Right atrium auricular region (tissue), 2 donors: ENCODE data around the gene SYNE4. TPM values are rescaled to one million over a fixed set of nuclear protein-coding genes. Genes with fewer than 3 reads are reported as not detected.

ENCODE experiments used
- DNase-seq: peaks from one replicate; pipeline ENCODE4 v3.0.0-alpha.2; 2019; ENCODE audit warnings: low spot score
- H3K27ac ChIP-seq, 2 donors: fragments of 200-600 bp; sonication (generic); 1 replicate in 1 of 2; 2 replicates in 1 of 2; pipeline ENCODE4 v1.5.1; 2016 to 2019
- H3K27me3 ChIP-seq, 2 donors: fragments of 200-600 bp; sonication (generic); one replicate each; pipeline versions ENCODE4 v1.5.1 to v1.6.0; 2017 to 2019
- H3K36me3 ChIP-seq: fragments of 200-600 bp; sonication (generic); one replicate; pipeline ENCODE4 v1.5.1; 2016
- H3K4me1 ChIP-seq, 2 donors: fragments of 200-600 bp; sonication (generic); one replicate each; pipeline versions ENCODE4 v1.5.1 to v1.6.0; 2017 to 2019
- H3K4me3 ChIP-seq, 2 donors: fragments of 200-600 bp; sonication (generic); 1 replicate in 1 of 2; 2 replicates in 1 of 2; pipeline ENCODE4 v1.5.1; 2017 to 2019; ENCODE audit warnings: mild to moderate bottlenecking in 1 of 2, moderate library complexity in 1 of 2
- H3K9me3 ChIP-seq, 2 donors: fragments of 200-600 bp; sonication (generic); one replicate each; pipeline ENCODE4 v1.5.1; 2019
- CTCF ChIP-seq, 2 donors: fragments of 200-600 bp; sonication (generic); IDR thresholded peaks; one replicate each; pipeline ENCODE4 v1.5.1; 2019; ENCODE audit warnings: antibody characterized with exemption in 2 of 2
- total RNA-seq, 2 donors: library from RNA; depleted of rRNA; stranded (reverse); fragments of >200 nt; gene quantifications; one replicate each; pipeline ENCODE4 v1.1.0, GENCODE V29; 2016

SYNE4 gene
- total RNA-seq, 2 donors from 2014 or later = not detected

GRCh38 chr19:35993923-35994598 is 14.6 kb downstream of the SYNE4 start:
- peak in 1 of 2 donors; percentile 28 for TF ChIP-seq CTCF (IDR thresholded peaks at IDR 0.05)
- peak overlapping the region; percentile 80 to 83 for H3K27ac ChIP-seq
- H3K27me3 ChIP-seq = no peaks in the 10 kb centered on the region
- peaks cover 0 to 33% of the 10 kb centered on the region in 2 donors for H3K4me1 ChIP-seq
- DNase-seq = no peak
- peaks cover 4% of the 10 kb centered on the region for H3K36me3 ChIP-seq
- H3K9me3 ChIP-seq = no peaks in the 10 kb centered on the region
- H3K4me3 ChIP-seq = peak overlapping the region; percentile 65 to 99

DNA sequence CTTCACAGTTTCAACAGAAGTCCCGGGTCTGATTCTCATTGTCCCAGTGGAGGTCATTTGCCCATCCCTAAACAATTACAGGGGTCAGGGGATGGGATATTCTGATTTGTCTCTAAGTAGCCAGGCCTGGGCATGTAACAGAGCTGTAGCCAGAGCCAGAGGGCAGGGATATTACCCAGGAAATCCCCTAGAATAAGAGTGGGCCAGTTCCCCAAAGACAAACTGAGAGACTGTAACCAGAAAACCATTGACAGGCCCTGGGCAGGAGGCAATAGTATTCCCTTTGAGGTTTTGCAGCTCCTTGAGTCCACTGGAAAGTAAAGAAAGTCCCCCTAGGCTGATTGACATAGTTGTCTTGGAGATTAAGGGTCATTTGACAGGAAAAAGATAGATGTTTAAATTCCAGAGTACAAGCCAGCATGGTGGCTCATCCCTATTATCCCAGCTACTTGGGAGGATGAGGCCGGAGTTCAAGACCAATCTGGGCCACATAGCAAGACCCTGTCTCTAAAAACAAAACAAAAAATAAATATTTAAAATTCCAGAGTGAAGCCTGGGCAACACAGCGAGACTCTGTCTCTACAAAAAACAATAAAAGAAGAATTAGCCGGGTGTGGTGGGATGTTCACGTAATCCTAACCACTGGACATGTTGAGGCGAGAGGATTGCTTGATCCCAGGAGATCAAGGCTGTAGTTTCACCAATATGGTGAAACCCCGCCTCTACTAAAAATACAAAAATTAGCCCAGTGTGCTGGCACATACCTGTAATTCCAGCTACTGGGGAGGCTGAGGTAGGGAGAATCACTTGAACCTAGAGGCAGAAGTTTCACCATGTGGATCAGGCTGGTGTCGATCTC is 15.5 kb downstream of the SYNE4 start:
- no peaks in the 10 kb centered on the region for H3K9me3 ChIP-seq
- no peak for TF ChIP-seq CTCF (IDR thresholded peaks at IDR 0.05)

GRCh38 chr19:35991731-35992450 is 16.7 kb downstream of the SYNE4 start:
- Histone ChIP-seq H3K9me3 (no peaks in the 10 kb centered on the region), H3K27ac (no peak overlapping the region), H3K27me3 (no peaks in the 10 kb centered on the region), H3K4me1 (peaks cover 0 to 31% of the 10 kb centered on the region in 2 donors), H3K4me3 (no peak overlapping the region), H3K36me3 (no peaks in the 10 kb centered on the region)
- DNase-seq = no peak
- no peak for TF ChIP-seq CTCF (IDR thresholded peaks at IDR 0.05)

More for the DNA sequence above, 15.5 kb downstream of the SYNE4 start:
- Histone ChIP-seq H3K27me3 (no peaks in the 10 kb centered on the region), H3K4me3 (no peak overlapping the region), H3K36me3 (peaks cover 1% of the 10 kb centered on the region), H3K27ac (no peak overlapping the region), H3K4me1 (peaks cover 0 to 28% of the 10 kb centered on the region in 2 donors)
- DNase-seq = no peak

DNA sequence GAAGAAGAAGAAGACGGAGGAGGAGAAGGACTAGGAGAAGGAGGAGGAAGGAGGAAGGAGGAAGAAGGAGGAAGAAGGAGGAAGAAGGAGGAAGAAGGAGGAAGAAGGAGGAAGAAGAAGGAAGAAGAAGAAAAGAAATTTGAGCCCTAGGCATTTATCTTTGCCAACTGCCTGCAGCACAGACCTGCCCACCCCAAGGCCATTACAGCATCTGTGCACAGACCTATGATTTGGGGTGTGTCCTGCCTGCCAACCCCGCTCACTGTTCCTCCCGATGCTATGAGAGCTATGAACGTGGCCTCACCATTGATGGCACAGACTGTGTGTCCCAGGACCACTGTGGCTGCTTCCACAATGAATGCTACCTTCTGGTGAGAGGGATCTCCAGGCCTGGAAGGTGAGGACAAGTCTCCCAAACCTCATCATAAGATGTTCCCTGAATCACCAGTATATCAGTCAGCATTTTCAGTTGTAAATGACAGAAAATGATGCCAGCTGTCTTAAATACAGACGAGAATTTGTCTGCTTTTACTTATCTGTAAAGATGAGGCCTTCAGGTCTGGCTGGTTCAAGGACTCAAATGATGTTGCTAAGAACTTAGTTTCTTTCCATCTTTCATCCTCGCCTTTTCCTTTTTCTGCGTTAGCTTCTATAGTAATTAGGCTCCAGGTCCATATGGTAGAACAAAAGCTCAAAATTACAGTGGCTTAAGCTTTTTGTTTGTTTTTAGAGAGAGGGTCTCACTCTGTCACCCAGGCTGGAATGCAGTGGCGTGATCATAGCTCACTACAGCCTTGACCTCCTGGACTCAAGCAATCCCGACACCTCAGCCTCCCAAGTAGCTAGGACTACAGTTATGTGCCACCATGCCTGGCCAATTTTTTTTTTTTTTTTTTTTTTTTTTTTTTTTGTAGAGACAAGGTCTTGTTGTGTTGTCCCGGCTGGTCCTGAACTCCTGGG is 17.6 kb downstream of the SYNE4 start:
- no peak for DNase-seq
- no peaks in the 10 kb centered on the region for H3K36me3 ChIP-seq
- H3K4me3 ChIP-seq = no peak overlapping the region
- no peaks in the 10 kb centered on the region for H3K27me3 ChIP-seq
- no peak for TF ChIP-seq CTCF (IDR thresholded peaks at IDR 0.05)
- H3K27ac ChIP-seq = no peak overlapping the region
- no peaks in the 10 kb centered on the region for H3K9me3 ChIP-seq
- H3K4me1 ChIP-seq = peaks cover 0 to 25% of the 10 kb centered on the region in 2 donors

DNA sequence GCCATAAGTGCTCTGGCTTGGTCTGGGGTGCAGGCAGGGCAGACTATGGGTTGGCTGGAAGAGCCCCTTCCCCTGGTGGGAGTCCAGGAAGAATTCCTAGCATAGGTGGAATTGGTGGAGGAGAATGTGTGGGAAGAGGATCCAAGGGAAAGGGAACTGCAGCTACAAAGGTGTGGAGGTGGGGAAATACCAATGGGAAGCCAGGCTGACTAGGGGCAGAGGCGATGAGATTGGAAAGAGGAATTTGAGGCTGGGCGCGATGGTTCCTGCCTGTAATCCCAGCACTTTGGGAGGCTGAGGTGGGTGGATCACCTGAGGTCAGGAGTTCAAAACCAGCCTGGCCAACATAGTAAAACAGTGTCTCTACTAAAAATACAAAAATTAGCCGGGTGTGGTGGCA is 18.5 kb downstream of the SYNE4 start:
- no peak for DNase-seq
- H3K4me1 ChIP-seq = peaks cover 0 to 18% of the 10 kb centered on the region in 2 donors
- H3K27me3 ChIP-seq = no peaks in the 10 kb centered on the region
- H3K4me3 ChIP-seq = no peak overlapping the region
- H3K9me3 ChIP-seq = no peaks in the 10 kb centered on the region
- H3K36me3 ChIP-seq = no peaks in the 10 kb centered on the region
- no peak for TF ChIP-seq CTCF (IDR thresholded peaks at IDR 0.05)
- H3K27ac ChIP-seq = no peak overlapping the region
